ENCODE measurements around the gene CBX4. TPM values are rescaled to one million over a fixed set of nuclear protein-coding genes. Genes with fewer than 3 reads are reported as not detected.
A peak's percentile ranks its signal among the peaks of the same experiment; 100 is the strongest.

CBX4 gene
- total and polyA plus RNA-seq, 7 donors: 3.5 to 14.2 (median 7.6) TPM

- no peaks in the 10 kb centered on the region for H3K36me3 ChIP-seq
- TF ChIP-seq POLR2AphosphoS5 (IDR thresholded peaks at IDR 0.05) (no peak), CTCF (IDR thresholded peaks at IDR 0.05) (no peak), EP300 (IDR thresholded peaks at IDR 0.05) (no peak), POLR2A (IDR thresholded peaks at IDR 0.05) (no peak)
Measured at GRCh38 chr17:79847698-79848369, 8.6 kb upstream of the CBX4 start.

GRCh38 chr17:79845601-79845949 lies 6.3 kb upstream of the CBX4 start:
- no peaks in the 10 kb centered on the region for H3K9me3 ChIP-seq
- intact Hi-C loops (cut with DNase I): loop anchor here (2.0 kb wide), 2 partner anchors 145 to 255 kb away; partner anchors contain the start of gene GAA
- H3K4me1 ChIP-seq: peaks cover 0 to 50% (median 47%) of the 10 kb centered on the region in 4 donors
- H3K4me3 ChIP-seq: no peak overlapping the region
- TF ChIP-seq POLR2A (IDR thresholded peaks at IDR 0.05) (no peak), CTCF (IDR thresholded peaks at IDR 0.05) (no peak), EP300 (IDR thresholded peaks at IDR 0.05) (no peak), POLR2AphosphoS5 (IDR thresholded peaks at IDR 0.05) (no peak)
- DNase-seq: no peak
- WGBS, 2 donors: 6 to 17% methylated on average over 7 of the region's 7 CpGs
- H3K36me3 ChIP-seq: no peaks in the 10 kb centered on the region
- peaks cover 30 to 51% (median 32%) of the 10 kb centered on the region in 3 donors for H3K27me3 ChIP-seq
- H3K27ac ChIP-seq: peak overlapping the region in 3 of 4 donors; percentile 47 to 59 (median 55)

More at GRCh38 chr17:79847698-79848369, 8.6 kb upstream of the CBX4 start:
- intact Hi-C loops (cut with DNase I): no loop called here
- 83 to 92% methylated on average over 12 of the region's 12 CpGs for WGBS, 2 donors
- H3K9me3 ChIP-seq: no peaks in the 10 kb centered on the region
- H3K4me1 ChIP-seq: peaks cover 0 to 28% (median 25%) of the 10 kb centered on the region in 4 donors
- no peak overlapping the region for H3K27ac ChIP-seq
- H3K4me3 ChIP-seq: no peak overlapping the region
- no peak for DNase-seq
- H3K27me3 ChIP-seq: peaks cover 7 to 28% (median 10%) of the 10 kb centered on the region in 3 donors

- DNase-seq: peak; percentile 75
- Histone ChIP-seq H3K36me3 (no peaks in the 10 kb centered on the region), H3K4me1 (peaks cover 0 to 56% (median 52%) of the 10 kb centered on the region in 4 donors), H3K4me3 (peak overlapping the region; percentile 22 to 64 (median 54)), H3K27me3 (peaks cover 35 to 56% (median 38%) of the 10 kb centered on the region in 3 donors), H3K9me3 (no peaks in the 10 kb centered on the region), H3K27ac (peak overlapping the region; percentile 47 to 60 (median 57))
- intact Hi-C loops (cut with DNase I): loop anchor here (2.0 to 5.0 kb wide), 4 partner anchors 72 to 417 kb away; partner anchors contain the start of genes GAA and RNF213
- TF ChIP-seq CTCF (IDR thresholded peaks at IDR 0.05) (peak in 3 of 4 experiments; percentile 29 to 86 (median 39)), POLR2AphosphoS5 (IDR thresholded peaks at IDR 0.05) (no peak)
- WGBS, 2 donors: 2 to 5% methylated on average over 38 of the region's 38 CpGs
Measured at GRCh38 chr17:79844869-79845600, 5.8 kb upstream of the CBX4 start.

GRCh38 chr17:79843816-79844800 lies 4.9 kb upstream of the CBX4 start:
- Histone ChIP-seq H3K9me3 (no peaks in the 10 kb centered on the region), H3K27ac (peak overlapping the region; percentile 47 to 60 (median 57)), H3K4me1 (peaks cover 0 to 62% (median 58%) of the 10 kb centered on the region in 4 donors), H3K4me3 (peak overlapping the region; percentile 22 to 64 (median 54)), H3K36me3 (no peaks in the 10 kb centered on the region), H3K27me3 (peaks cover 37 to 61% (median 40%) of the 10 kb centered on the region in 3 donors)
- intact Hi-C loops (cut with DNase I): loop anchor here (2.0 to 5.0 kb wide), 4 partner anchors 73 to 418 kb away; partner anchors contain the start of genes GAA and RNF213
- 1 to 2% methylated on average over 89 of the region's 89 CpGs for WGBS, 2 donors
- TF ChIP-seq POLR2A (IDR thresholded peaks at IDR 0.05) (no peak), POLR2AphosphoS5 (IDR thresholded peaks at IDR 0.05) (peak in 3 of 4 donors; percentile 37 to 70 (median 41)), CTCF (IDR thresholded peaks at IDR 0.05) (no peak), EP300 (IDR thresholded peaks at IDR 0.05) (no peak)
- DNase-seq: peak; percentile 84
